ENCODE measurements around the gene CHST14. TPM values are rescaled to one million over a fixed set of nuclear protein-coding genes. Genes with fewer than 3 reads are reported as not detected.
"Not testable (repeated sequence)": the region's sequence is repeated elsewhere in the genome, so short reads cannot be mapped to it uniquely, and the experiment has no call there.

The CHST14 gene
- total RNA-seq, 1 experiment from 2014 or later = 12.4 TPM

DNA sequence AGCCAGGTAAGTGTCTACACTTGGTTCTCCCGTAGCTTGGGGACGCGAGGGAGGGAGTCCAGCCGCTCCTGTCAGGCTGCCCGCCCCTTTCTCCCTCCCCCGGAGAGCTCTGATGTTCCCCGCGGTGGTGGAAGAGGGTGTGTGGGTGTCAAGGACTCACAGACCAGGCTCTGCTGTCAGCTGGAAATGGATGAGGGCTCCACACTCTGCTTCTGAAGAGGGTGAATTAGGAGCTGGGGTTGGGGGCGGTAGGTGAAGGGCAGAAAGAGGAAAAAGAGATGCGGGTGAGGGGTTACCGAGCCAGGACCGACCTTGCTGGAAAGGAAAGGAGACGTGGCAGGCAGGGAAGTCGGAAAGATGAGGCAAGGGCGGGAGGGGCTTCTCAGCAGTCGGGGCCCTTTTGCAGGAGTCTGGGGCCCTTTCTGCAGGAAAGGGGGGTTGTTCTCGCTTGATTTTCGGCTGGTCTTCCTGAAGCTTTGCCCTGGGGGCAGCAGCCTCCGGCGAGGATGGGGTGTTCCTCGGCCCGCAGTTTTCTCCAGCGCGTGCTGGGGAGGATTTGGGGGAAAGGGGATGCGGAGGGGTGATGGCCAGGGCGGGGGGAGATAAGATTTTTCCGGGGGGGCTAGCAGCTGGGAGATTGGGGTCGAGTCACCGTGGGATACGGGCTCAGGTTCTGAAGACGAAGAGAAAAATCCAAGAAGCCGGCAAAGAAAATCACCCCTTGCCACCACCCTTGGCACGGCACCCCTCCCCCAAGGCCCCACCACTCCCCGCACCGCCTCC lies 30.6 kb upstream of the CHST14 start:
- DNase-seq (ENCODE audit: extremely low read depth, low read depth) = no peak

DNA sequence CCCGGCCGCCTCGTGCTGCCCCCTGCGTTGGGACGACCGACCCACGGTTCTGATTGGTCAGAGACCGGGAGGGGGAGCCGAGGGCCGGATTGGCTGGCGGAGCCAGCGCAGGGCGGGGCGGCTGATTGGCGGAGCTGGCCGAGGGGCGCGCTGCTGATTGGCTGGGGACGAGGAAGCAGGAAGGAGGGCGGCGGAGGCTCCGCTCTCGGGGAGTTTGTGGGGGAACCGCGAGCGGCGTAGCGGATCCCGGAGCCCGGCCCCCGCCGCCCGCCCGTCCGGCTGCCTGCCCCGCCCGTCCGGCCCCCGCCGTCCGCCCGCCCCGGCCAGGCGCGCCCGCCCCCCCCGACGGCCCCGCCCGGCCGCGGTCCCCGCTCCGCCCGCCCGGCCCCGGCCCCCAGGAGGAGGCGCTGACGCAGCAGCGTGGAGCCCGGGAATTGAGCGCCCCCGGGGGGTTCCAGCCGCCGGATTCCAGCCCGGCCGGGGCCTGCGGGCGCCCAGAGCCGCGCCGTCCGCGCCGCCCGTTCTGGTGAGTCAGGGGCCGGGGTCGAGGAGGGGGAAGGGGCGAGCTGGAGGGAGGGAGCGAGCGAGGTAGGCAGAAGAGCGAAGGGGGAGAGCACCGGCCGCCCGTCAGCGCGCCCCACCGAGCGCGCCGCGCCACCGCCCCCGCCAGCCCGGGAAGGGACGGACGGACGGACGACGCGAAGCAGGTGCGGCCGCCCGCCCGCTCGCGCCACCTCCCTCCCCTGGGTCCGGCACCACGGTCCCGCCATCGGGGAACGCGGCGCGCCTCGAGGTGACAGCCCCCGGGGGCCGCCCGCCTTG lies 29.8 kb upstream of the CHST14 start, which contains the start of gene BAHD1:
BAHD1 (plus strand) TSS at position 211 of the 822 bp plus-strand sequence. CDS start 17,512 bp downstream, outside the sequence.
- peak; percentile 92 for DNase-seq (ENCODE audit: extremely low read depth, low read depth)

- DNase-seq (ENCODE audit: extremely low read depth, low read depth) = no peak
These were observed 28.9 kb upstream of the CHST14 start for GRCh38 chr15:40441565-40442531.

- no peak for DNase-seq (ENCODE audit: extremely low read depth, low read depth)
These were observed 27.5 kb upstream of the CHST14 start for GRCh38 chr15:40443255-40443654.

- DNase-seq (ENCODE audit: extremely low read depth, low read depth) = no peak
These were observed 26.9 kb upstream of the CHST14 start for GRCh38 chr15:40443846-40444245.

- DNase-seq (ENCODE audit: extremely low read depth, low read depth) = no peak
These were observed 26.0 kb upstream of the CHST14 start for GRCh38 chr15:40444736-40445135.

DNA sequence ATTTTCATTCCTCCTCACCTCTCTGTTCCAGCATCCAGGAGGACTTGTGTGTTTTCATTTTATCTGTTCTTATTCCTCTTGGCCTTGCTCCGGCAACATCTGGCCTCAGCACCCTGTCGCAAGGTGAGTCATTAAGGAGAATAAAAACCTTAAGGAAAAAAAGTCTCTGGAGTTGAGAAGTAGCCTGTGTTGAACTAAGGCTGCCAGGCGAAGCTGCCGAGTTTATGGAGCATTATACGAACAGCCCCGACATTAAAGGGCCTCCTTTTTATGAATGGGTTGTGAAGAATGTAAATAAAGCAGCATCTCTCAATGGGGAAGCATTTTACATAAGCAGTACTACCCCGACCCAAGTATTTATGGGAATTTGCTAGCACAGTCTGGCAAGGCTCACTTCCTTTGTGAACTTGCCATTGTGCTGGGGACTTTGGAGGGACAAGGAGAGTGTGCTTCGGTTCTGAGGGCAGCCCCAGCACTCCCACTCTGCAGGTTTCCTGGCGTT lies 25.3 kb upstream of the CHST14 start:
- no peak for DNase-seq (ENCODE audit: extremely low read depth, low read depth)

DNA sequence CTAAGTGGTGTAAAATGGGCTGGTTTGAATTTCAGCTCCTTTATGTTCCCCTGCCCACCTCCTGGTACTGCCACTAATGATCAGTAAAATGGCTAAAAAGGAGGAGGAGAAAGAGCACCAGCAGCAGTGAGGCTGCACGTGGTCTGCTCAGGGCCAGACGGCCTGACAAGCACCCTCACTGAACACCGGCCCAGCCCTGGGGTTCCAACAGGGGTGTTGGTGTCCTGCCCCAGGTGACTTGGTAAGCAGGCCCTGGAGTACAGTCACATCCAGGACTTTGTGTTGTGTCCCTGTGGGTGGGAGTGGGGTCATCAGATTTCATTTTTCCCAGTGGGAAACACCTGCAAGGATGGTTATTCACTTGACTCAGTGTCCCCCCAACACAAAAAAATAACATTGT lies 24.6 kb upstream of the CHST14 start:
- no peak for DNase-seq (ENCODE audit: extremely low read depth, low read depth)

DNA sequence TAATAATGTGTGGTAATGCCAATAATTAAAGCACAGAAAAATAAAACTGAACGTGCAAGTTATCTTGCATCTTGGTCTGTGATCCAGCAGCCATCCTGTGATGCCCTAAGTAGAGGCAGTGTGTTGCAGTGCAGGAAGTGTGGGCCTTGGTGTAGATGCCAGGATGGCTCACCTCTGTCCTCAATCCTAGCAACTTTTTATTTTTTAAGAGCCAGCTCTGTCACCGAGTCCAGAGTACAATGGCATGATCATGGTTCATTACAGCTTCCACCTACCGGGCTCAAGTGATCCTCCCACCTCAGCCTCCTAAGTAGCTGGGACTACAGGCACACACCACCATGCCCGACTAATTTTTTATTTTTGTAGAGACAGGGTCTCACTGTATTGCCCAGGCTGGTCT lies 22.4 kb upstream of the CHST14 start:
- DNase-seq (ENCODE audit: extremely low read depth, low read depth) = no peak

DNA sequence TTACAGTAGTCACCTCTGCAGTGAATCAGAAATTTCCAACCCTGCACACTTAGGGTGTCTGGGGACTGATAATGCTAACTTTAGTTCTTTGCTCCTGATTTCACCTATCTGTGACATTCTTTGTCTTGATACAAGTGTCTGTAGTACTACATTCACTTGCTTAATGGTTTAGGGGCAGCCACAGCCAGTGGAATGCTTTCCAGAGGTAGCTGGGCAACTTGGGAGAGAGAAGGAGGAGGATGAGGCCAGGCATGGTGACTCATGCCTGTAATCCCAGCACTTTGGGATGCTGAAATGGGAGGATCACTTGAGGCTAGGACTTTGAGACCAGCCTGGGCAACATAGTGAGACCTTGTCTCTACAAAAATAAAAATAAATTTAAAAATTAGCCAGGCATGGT lies 21.5 kb upstream of the CHST14 start:
- DNase-seq (ENCODE audit: extremely low read depth, low read depth) = no peak

- no peak for DNase-seq (ENCODE audit: extremely low read depth, low read depth)
These were observed 20.7 kb upstream of the CHST14 start for GRCh38 chr15:40450047-40450446.

GRCh38 chr15:40451527-40452158 lies 19.1 kb upstream of the CHST14 start:
- no peak for DNase-seq (ENCODE audit: extremely low read depth, low read depth)

- no peak for DNase-seq (ENCODE audit: extremely low read depth, low read depth)
These were observed 18.3 kb upstream of the CHST14 start for GRCh38 chr15:40452296-40453090.

DNA sequence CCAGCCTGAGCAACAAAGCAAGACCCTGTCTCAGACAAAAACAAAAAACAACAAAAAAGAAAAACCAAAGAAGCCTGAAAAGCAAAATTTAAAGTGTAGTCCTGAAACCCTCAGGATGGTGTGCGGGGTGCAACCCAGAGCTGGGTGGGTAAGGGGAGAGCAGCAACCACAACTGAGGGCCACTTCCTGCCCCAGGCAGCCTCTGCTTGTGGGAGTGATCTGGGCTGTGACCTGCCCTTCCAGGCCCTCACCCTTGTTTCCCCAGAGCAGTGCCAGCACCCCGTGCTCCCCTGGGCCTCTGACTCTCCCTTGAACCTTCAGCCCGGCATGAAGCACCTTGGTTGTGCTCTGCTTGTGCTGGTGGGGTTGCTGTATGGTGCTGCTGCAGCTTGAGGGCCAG lies 16.8 kb upstream of the CHST14 start:
- DNase-seq (ENCODE audit: extremely low read depth, low read depth) = not testable (repeated sequence)

DNA sequence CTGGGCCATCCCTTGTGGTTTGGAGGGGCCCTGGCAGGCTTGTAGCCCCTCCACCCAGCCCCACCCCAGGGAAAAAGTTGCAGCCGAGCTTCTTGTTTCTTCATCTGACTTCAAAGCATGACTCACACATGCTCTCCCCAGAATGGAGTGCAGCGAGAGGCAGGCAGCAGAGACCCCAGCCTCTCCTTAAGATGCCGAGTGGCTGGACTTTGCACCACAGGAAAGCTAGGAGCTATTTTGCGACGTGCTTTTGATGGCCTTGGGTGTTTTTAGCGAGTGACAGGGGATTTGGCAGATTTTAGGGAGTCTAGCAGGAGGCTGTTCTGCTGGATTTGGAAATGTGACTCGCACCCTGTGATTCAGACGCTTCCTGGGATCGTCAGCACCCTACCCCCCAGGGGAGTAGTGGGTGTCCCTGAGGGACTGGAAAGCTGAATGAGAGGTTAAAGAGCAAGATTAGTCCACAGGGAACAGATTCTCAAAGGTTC lies 15.8 kb upstream of the CHST14 start:
- DNase-seq (ENCODE audit: extremely low read depth, low read depth) = no peak

GRCh38 chr15:40456299-40456712 lies 14.5 kb upstream of the CHST14 start:
- DNase-seq (ENCODE audit: extremely low read depth, low read depth) = no peak

DNA sequence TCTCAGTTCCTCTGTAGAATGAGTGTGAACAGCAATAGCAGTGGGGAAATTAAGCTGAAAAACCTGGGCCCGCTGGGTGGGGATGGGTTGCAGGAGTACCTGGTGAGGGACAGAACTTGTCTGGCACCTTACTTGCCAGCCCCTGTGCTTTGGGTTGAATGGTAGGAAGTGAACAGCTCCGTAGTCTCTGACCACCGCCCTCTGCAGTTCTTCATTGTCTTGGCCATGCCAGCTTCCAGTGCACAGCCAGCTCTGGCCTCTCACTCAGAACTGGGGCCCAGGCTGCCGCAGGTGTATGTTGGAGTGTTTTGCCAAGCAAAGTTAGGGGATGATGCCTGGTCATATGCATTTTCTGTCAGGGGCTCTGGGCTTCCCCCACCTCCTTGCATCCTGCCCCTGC lies 14.0 kb upstream of the CHST14 start:
- DNase-seq (ENCODE audit: extremely low read depth, low read depth) = no peak

GRCh38 chr15:40458495-40459371 lies 12.1 kb upstream of the CHST14 start:
- DNase-seq (ENCODE audit: extremely low read depth, low read depth) = no peak
